Aorta (tissue), 5 donors: ENCODE measurements around the gene TRAPPC5. TPM values are rescaled to one million over a fixed set of nuclear protein-coding genes. Genes with fewer than 3 reads are reported as not detected.

ENCODE experiments used
- ATAC-seq: fragments of 200-7000 bp; cut with Tn5 transposase; one replicate; pipeline ENCODE4 v1.9.1; 2022; ENCODE audit warnings: moderate library complexity; ENCODE audit not compliant: low FRiP score
- DNase-seq, 2 donors: peaks; one replicate each; pipeline ENCODE4 v3.0.0-alpha.2; 2020
- H3K27ac ChIP-seq, 2 donors: one replicate each; pipeline ENCODE4 v1.5.1; 2013; ENCODE audit warnings: low read length in 2 of 2, mild to moderate bottlenecking in 2 of 2, moderate library complexity in 2 of 2, control low read depth in 1 of 2, inconsistent platforms in 1 of 2, low read depth in 1 of 2
- H3K27me3 ChIP-seq, 2 donors: one replicate each; pipeline ENCODE4 v1.6.1; 2013; ENCODE audit warnings: control low read depth in 1 of 2, low read length in 1 of 2, mild to moderate bottlenecking in 1 of 2, moderate library complexity in 1 of 2; ENCODE audit not compliant: insufficient read depth in 2 of 2, control insufficient read depth in 1 of 2
- H3K36me3 ChIP-seq, 2 donors: one replicate each; pipeline ENCODE4 v1.6.1; 2013; ENCODE audit warnings: control low read depth in 1 of 2, low read length in 1 of 2, mild to moderate bottlenecking in 1 of 2; ENCODE audit not compliant: insufficient read depth in 2 of 2, control insufficient read depth in 1 of 2
- H3K4me1 ChIP-seq, 2 donors: one replicate each; pipeline ENCODE4 v1.6.1; 2013; ENCODE audit warnings: low read length in 2 of 2, control low read depth in 1 of 2, mild to moderate bottlenecking in 1 of 2, moderate library complexity in 1 of 2; ENCODE audit not compliant: insufficient read depth in 2 of 2, control insufficient read depth in 1 of 2
- H3K4me3 ChIP-seq, 2 donors: one replicate each; pipeline ENCODE4 v1.5.1; 2013; ENCODE audit warnings: low read length in 2 of 2, control low read depth in 1 of 2, mild to moderate bottlenecking in 1 of 2
- H3K9me3 ChIP-seq: one replicate; pipeline ENCODE4 v1.6.1; 2013; ENCODE audit warnings: mild to moderate bottlenecking, low read length; ENCODE audit not compliant: control insufficient read depth
- WGBS, 2 donors: extraction: QIAGEN DNeasy Blood & Tissue Kit; methylation state at CpG; one replicate each; pipeline ENCODE4 v1.1.7; 2013; 5-methylcytosine and 5-hydroxymethylcytosine counted together
- intact Hi-C, 2 donors: fragments of 100-400 bp; cut with DNase I; formaldehyde crosslinking; loops; one replicate each; pipeline versions ENCODE4 v1.14.2 to v1.15.0; 2022
- polyA plus RNA-seq, 2 donors: library from polyadenylated mRNA; stranded (reverse); fragments of 200-250 nt; gene quantifications; one replicate each; pipeline ENCODE4 v1.2.3, GENCODE V29; 2013
- total RNA-seq, 2 donors: library from RNA; stranded (reverse); fragmentation: NEBNext Ultra II Directional; extraction: Animal tissue kit (Norgen Biotek cat#: 25700); gene quantifications; one replicate each; pipeline ENCODE4 v1.2.1, GENCODE V29; 2021
- donor health status: healthy with polysubstance abuse.
- donor health status: Bipolar disorder and iron deficiency.
- donor health status: DM: no; HTN: no; CAD: no.
- donor health status: DM: no; HTN: no; CAD: no.
- donor health status: DM: yes; HTN: yes; CAD: no.

The TRAPPC5 gene
- total and polyA plus RNA-seq, 4 donors, result 26.8 to 79.6 (median 57.1) TPM

- no peaks in the 10 kb centered on the region for H3K36me3 ChIP-seq
- ATAC-seq (no peak), DNase-seq (peak in 1 of 2 donors; percentile 73)
- H3K4me3 ChIP-seq, result no peak overlapping the region
- no peaks in the 10 kb centered on the region for H3K4me1 ChIP-seq
- H3K27me3 ChIP-seq, result no peaks in the 10 kb centered on the region
- no peak overlapping the region for H3K27ac ChIP-seq
- WGBS, 2 donors, result 40 to 44% methylated on average over 25 to 30 of the region's 30 CpGs
- intact Hi-C loops, result no loop called here
- H3K9me3 ChIP-seq, result no peaks in the 10 kb centered on the region
Measured at GRCh38 chr19:7637374-7638256, 43.0 kb upstream of the TRAPPC5 start.

- Histone ChIP-seq H3K9me3 (no peaks in the 10 kb centered on the region), H3K4me1 (no peaks in the 10 kb centered on the region), H3K4me3 (no peak overlapping the region), H3K36me3 (no peaks in the 10 kb centered on the region), H3K27ac (no peak overlapping the region), H3K27me3 (no peaks in the 10 kb centered on the region)
- intact Hi-C loops, result no loop called here
- ATAC-seq (no peak), DNase-seq (no peak)
- WGBS, 2 donors, result 60 to 70% methylated on average over 12 of the region's 12 CpGs
Measured at GRCh38 chr19:7638802-7639465, 41.7 kb upstream of the TRAPPC5 start.

GRCh38 chr19:7639863-7640348 is 40.7 kb upstream of the TRAPPC5 start:
- H3K4me3 ChIP-seq, result no peak overlapping the region
- no peaks in the 10 kb centered on the region for H3K9me3 ChIP-seq
- no peaks in the 10 kb centered on the region for H3K36me3 ChIP-seq
- no peaks in the 10 kb centered on the region for H3K4me1 ChIP-seq
- ATAC-seq (no peak), DNase-seq (no peak)
- H3K27me3 ChIP-seq, result no peaks in the 10 kb centered on the region
- WGBS, 2 donors, result 95 to 96% methylated on average over 13 of the region's 13 CpGs
- H3K27ac ChIP-seq, result no peak overlapping the region
- intact Hi-C loops, result no loop called here

- Histone ChIP-seq H3K27ac (no peak overlapping the region), H3K36me3 (no peaks in the 10 kb centered on the region), H3K4me3 (no peak overlapping the region), H3K4me1 (no peaks in the 10 kb centered on the region), H3K27me3 (no peaks in the 10 kb centered on the region), H3K9me3 (no peaks in the 10 kb centered on the region)
- 90 to 91% methylated on average over 11 of the region's 11 CpGs for WGBS, 2 donors
- no peak for DNase-seq
- ATAC-seq, result no peak
- intact Hi-C loops, result no loop called here
Measured at GRCh38 chr19:7640803-7641202, 39.8 kb upstream of the TRAPPC5 start.

- H3K4me3 ChIP-seq, result no peak overlapping the region
- intact Hi-C loops, result no loop called here
- ATAC-seq, result no peak
- H3K36me3 ChIP-seq, result no peaks in the 10 kb centered on the region
- no peak overlapping the region for H3K27ac ChIP-seq
- no peaks in the 10 kb centered on the region for H3K9me3 ChIP-seq
- no peak for DNase-seq
- no peaks in the 10 kb centered on the region for H3K4me1 ChIP-seq
- 78 to 81% methylated on average over 43 of the region's 43 CpGs for WGBS, 2 donors
- H3K27me3 ChIP-seq, result no peaks in the 10 kb centered on the region
Measured at GRCh38 chr19:7641290-7642276, 39.0 kb upstream of the TRAPPC5 start.

GRCh38 chr19:7642295-7643030 is 38.2 kb upstream of the TRAPPC5 start:
- H3K36me3 ChIP-seq, result no peaks in the 10 kb centered on the region
- H3K27me3 ChIP-seq, result no peaks in the 10 kb centered on the region
- DNase-seq (no peak), ATAC-seq (no peak)
- no peak overlapping the region for H3K27ac ChIP-seq
- H3K9me3 ChIP-seq, result no peaks in the 10 kb centered on the region
- intact Hi-C loops, result no loop called here
- H3K4me1 ChIP-seq, result no peaks in the 10 kb centered on the region
- no peak overlapping the region for H3K4me3 ChIP-seq
- 82 to 85% methylated on average over 26 to 27 of the region's 27 CpGs for WGBS, 2 donors

GRCh38 chr19:7643031-7643415 is 37.6 kb upstream of the TRAPPC5 start:
- intact Hi-C loops, result no loop called here
- no peaks in the 10 kb centered on the region for H3K36me3 ChIP-seq
- ATAC-seq (no peak), DNase-seq (no peak)
- H3K27ac ChIP-seq, result no peak overlapping the region
- no peak overlapping the region for H3K4me3 ChIP-seq
- H3K4me1 ChIP-seq, result no peaks in the 10 kb centered on the region
- WGBS, 2 donors, result 92% methylated on average over 8 of the region's 8 CpGs
- H3K9me3 ChIP-seq, result no peaks in the 10 kb centered on the region
- H3K27me3 ChIP-seq, result no peaks in the 10 kb centered on the region
